ENCODE data around the gene PLXNC1.

PLXNC1 gene

DNA sequence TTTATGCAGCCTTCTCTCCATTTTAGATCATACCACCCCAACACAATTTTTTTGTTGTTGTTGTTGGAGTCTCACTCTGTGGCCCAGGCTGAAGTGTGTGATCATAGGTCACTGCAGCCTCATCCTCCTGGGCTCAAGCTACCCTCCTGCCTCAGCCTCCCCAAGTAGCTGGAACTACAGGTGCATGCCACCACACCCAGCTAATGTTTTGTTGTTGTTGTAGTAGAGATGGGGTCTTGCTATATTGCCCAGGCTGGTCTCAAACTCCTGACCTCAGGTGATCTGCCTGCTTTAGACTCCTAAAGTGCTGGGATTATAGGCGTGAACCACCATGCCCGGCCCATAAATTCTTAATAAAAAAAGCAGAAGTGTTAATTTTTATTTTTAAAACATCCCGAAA is 111.6 kb downstream of the PLXNC1 start:
- TF ChIP-seq, protein P1, sequence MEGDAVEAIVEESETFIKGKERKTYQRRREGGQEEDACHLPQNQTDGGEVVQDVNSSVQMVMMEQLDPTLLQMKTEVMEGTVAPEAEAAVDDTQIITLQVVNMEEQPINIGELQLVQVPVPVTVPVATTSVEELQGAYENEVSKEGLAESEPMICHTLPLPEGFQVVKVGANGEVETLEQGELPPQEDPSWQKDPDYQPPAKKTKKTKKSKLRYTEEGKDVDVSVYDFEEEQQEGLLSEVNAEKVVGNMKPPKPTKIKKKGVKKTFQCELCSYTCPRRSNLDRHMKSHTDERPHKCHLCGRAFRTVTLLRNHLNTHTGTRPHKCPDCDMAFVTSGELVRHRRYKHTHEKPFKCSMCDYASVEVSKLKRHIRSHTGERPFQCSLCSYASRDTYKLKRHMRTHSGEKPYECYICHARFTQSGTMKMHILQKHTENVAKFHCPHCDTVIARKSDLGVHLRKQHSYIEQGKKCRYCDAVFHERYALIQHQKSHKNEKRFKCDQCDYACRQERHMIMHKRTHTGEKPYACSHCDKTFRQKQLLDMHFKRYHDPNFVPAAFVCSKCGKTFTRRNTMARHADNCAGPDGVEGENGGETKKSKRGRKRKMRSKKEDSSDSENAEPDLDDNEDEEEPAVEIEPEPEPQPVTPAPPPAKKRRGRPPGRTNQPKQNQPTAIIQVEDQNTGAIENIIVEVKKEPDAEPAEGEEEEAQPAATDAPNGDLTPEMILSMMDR (conservative IDR thresholded peaks at IDR 0.05; ENCODE audit: low read depth, low read length): no peak
- Histone ChIP-seq H3K36me3 (ENCODE audit: insufficient read depth) (no peaks in the 10 kb centered on the region), H4K20me1 (ENCODE audit: insufficient read depth) (no peaks in the 10 kb centered on the region), H3K9ac (no peak overlapping the region), H3K27ac (no peak overlapping the region), H3K4me1 (ENCODE audit: low read depth, poor library complexity, severe bottlenecking) (peaks cover 6% of the 10 kb centered on the region), H3K27me3 (ENCODE audit: insufficient read depth, low read depth) (no peaks in the 10 kb centered on the region), H3K79me2 (ENCODE audit: insufficient read depth, low read depth) (no peaks in the 10 kb centered on the region), H3K4me3 (IDR thresholded peaks at IDR 0.05; ENCODE audit: insufficient read depth, low read depth, low read length) (no peak overlapping the region), H2AFZ (ENCODE audit: low read depth) (no peak overlapping the region), H3K4me2 (no peak overlapping the region)

DNA sequence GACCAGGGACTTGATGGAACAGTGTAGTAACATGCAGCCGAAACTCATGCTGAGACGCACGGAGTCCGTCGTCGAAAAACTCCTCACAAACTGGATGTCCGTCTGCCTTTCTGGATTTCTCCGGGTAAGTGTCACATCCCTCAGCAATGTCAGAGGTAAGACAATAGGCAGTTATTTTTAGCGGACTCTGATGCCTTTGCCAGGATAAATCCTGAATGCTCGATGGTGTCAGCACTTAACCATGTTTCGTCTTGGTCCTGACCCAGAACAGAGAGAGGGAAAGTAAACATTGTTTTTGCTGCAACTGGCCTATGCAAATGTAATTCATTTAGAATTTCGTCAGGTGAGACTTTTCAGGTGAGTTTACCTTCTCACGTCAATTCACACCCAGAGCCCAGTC is 112.3 kb downstream of the PLXNC1 start:
- no peak overlapping the region for H2AFZ ChIP-seq (ENCODE audit: low read depth)
- no peak overlapping the region for H3K4me3 ChIP-seq (IDR thresholded peaks at IDR 0.05; ENCODE audit: insufficient read depth, low read depth, low read length)
- H3K9ac ChIP-seq: no peak overlapping the region
- H3K4me1 ChIP-seq (ENCODE audit: low read depth, poor library complexity, severe bottlenecking): peaks cover 6% of the 10 kb centered on the region
- no peaks in the 10 kb centered on the region for H3K36me3 ChIP-seq (ENCODE audit: insufficient read depth)
- H3K27ac ChIP-seq: no peak overlapping the region
- H3K27me3 ChIP-seq (ENCODE audit: insufficient read depth, low read depth): no peaks in the 10 kb centered on the region
- H3K4me2 ChIP-seq: no peak overlapping the region
- TF ChIP-seq, protein P1 (conservative IDR thresholded peaks at IDR 0.05; ENCODE audit: low read depth, low read length): no peak
- no peaks in the 10 kb centered on the region for H4K20me1 ChIP-seq (ENCODE audit: insufficient read depth)
- H3K79me2 ChIP-seq (ENCODE audit: insufficient read depth, low read depth): no peaks in the 10 kb centered on the region

DNA sequence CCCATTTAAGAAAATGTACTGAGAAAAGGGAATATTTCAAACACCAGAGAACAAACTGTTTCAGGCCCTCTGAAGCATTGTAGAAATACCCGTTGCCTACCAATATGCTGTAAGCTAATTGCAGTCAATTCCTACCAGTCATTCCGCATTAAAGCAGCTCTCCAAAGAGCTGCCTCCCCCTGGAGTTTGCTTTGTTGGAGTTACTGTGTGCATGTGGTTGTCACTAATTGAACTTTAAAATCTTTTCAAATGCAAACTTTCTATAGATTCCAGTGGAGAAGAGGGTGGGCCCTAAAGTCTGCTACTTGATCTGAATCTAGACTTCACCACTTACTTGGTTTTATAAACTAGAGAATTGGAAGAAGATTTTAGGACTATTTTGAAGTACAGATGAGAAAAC is 112.7 kb downstream of the PLXNC1 start:
- no peak overlapping the region for H3K27ac ChIP-seq
- H2AFZ ChIP-seq (ENCODE audit: low read depth): no peak overlapping the region
- H4K20me1 ChIP-seq (ENCODE audit: insufficient read depth): no peaks in the 10 kb centered on the region
- no peak overlapping the region for H3K4me3 ChIP-seq (IDR thresholded peaks at IDR 0.05; ENCODE audit: insufficient read depth, low read depth, low read length)
- no peaks in the 10 kb centered on the region for H3K79me2 ChIP-seq (ENCODE audit: insufficient read depth, low read depth)
- no peaks in the 10 kb centered on the region for H3K36me3 ChIP-seq (ENCODE audit: insufficient read depth)
- peaks cover 6% of the 10 kb centered on the region for H3K4me1 ChIP-seq (ENCODE audit: low read depth, poor library complexity, severe bottlenecking)
- H3K9ac ChIP-seq: no peak overlapping the region
- TF ChIP-seq, protein P1 (conservative IDR thresholded peaks at IDR 0.05; ENCODE audit: low read depth, low read length): no peak
- no peaks in the 10 kb centered on the region for H3K27me3 ChIP-seq (ENCODE audit: insufficient read depth, low read depth)
- H3K4me2 ChIP-seq: no peak overlapping the region

DNA sequence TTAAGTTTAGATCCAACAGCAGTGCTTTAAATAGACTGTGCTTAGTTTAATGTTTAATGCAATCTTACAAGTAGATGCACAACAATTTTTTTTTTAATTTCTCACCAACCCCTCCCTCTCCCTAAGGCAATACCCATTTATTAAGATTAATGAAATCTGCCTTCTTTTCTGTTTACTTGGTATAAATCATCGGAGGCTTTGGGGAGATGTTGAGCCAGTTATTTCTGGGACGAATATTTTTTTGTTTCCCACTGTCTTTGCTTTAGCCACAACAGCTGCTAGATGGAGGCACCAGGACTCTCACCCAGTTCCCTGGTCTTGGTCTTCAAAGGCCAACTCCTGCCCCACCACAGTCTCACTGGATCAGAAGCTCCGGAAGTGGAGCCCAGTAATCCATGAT is 113.4 kb downstream of the PLXNC1 start:
- no peaks in the 10 kb centered on the region for H3K27me3 ChIP-seq (ENCODE audit: insufficient read depth, low read depth)
- H3K36me3 ChIP-seq (ENCODE audit: insufficient read depth): no peaks in the 10 kb centered on the region
- H3K27ac ChIP-seq: no peak overlapping the region
- no peak overlapping the region for H3K4me3 ChIP-seq (IDR thresholded peaks at IDR 0.05; ENCODE audit: insufficient read depth, low read depth, low read length)
- TF ChIP-seq, protein P1 (conservative IDR thresholded peaks at IDR 0.05; ENCODE audit: low read depth, low read length): no peak
- H2AFZ ChIP-seq (ENCODE audit: low read depth): no peak overlapping the region
- no peaks in the 10 kb centered on the region for H4K20me1 ChIP-seq (ENCODE audit: insufficient read depth)
- H3K79me2 ChIP-seq (ENCODE audit: insufficient read depth, low read depth): no peaks in the 10 kb centered on the region
- H3K4me1 ChIP-seq (ENCODE audit: low read depth, poor library complexity, severe bottlenecking): peaks cover 6% of the 10 kb centered on the region
- no peak overlapping the region for H3K4me2 ChIP-seq
- H3K9ac ChIP-seq: no peak overlapping the region
